Measurements from ENCODE around the gene CEP41. TPM values are rescaled to one million over a fixed set of nuclear protein-coding genes. Genes with fewer than 3 reads are reported as not detected.

Gene CEP41
- total and polyA plus RNA-seq, 10 of the 15 experiments (the other 5 are each of a cell fraction or from before 2014, with no cell fraction given), result 11.4 to 43.0 (median 24.7) TPM

DNA sequence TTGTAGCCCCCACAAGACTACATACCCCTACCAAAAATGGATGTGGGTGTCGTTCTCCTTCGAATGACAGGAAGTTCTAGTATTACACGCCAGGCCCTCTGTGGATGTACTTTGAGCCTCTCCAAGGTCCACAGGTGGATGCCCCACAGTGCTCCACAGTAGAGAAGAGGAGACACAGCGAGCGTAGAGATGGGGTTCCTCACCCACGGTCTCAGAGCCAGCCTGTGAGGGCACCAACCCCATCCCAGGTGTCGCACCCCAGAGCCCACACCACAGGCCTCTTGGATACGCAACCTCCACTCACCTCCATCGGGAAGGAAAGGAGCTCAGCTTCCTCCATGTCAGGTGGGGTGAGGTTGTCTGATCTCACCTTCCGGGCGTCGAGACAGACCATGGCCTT lies 93.9 kb downstream of the CEP41 start (continued):
- TF ChIP-seq, protein P1, sequence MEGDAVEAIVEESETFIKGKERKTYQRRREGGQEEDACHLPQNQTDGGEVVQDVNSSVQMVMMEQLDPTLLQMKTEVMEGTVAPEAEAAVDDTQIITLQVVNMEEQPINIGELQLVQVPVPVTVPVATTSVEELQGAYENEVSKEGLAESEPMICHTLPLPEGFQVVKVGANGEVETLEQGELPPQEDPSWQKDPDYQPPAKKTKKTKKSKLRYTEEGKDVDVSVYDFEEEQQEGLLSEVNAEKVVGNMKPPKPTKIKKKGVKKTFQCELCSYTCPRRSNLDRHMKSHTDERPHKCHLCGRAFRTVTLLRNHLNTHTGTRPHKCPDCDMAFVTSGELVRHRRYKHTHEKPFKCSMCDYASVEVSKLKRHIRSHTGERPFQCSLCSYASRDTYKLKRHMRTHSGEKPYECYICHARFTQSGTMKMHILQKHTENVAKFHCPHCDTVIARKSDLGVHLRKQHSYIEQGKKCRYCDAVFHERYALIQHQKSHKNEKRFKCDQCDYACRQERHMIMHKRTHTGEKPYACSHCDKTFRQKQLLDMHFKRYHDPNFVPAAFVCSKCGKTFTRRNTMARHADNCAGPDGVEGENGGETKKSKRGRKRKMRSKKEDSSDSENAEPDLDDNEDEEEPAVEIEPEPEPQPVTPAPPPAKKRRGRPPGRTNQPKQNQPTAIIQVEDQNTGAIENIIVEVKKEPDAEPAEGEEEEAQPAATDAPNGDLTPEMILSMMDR (IDR thresholded peaks at IDR 0.05 in 2 of 3, conservative IDR thresholded peaks at IDR 0.05 in 1 of 3; ENCODE audit: control insufficient read depth in 2 of 3, extremely low read depth in 1 of 3, insufficient read depth in 1 of 3, low read depth in 3 of 3, low read length in 3 of 3), result no peak
- no peak for TF ChIP-seq ZZZ3 (IDR thresholded peaks at IDR 0.05; ENCODE audit: control insufficient read depth, insufficient read length, low read depth)

DNA sequence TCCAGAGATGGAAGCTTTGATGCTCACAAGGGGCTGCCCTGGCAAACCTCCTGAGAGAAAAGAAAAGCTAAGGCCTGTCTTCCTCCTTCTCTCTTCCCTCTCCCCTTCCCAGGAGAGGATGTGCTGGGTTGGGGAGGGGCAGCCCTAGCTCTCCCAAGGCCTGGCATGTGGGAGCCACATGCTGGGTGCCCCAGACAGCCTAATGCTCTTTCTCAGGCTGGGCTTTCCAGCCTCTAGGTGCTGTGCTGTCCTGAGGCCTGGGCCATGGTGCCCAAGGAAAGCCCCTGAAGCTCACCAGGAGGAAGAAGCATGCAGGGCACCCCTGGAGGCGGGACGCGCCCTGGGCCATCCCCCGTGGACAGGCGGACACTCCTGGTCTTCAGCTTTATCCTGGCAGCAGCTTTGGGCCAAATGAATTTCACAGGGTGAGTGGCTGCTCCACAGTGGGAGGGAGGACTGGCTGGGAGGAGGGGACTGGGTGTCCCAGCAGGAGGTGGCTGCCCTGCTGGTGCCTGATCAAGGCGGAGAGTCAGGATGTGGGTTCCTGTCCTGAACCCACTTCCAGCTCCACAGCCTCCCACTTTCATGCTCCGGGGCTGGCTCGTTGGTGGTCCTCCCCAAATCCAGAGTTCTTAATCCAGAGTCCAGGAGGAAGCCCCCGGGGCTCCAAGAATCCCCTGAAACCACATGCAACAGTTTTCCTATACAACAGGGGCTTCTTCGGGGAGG lies 94.5 kb downstream of the CEP41 start:
- no peak for FAIRE-seq
- no TSS peak for BruUV-seq (replicated peaks)
- no peak overlapping the region for H3K4me2 ChIP-seq (ENCODE audit: control insufficient read depth, insufficient read depth)
- CTCF ChIA-PET, result interaction anchor here (0.9 to 1.0 kb wide), 2 partner anchors 10 to 173 kb away, joined by 3 read pairs; no protein-coding TSS in a partner anchor
- SMC1A ChIA-PET (ENCODE audit: uncharacterized antibody, unreplicated experiment), result interaction anchor here (0.7 kb wide), 1 partner anchor 103 kb away, joined by 3 read pairs; no protein-coding TSS in a partner anchor
- H3K4me1 ChIP-seq (ENCODE audit: control insufficient read depth, insufficient read depth, low read length), result peaks cover 15% of the 10 kb centered on the region
- 65% methylated on average over 10 of the region's 10 CpGs for WGBS (ENCODE audit: insufficient coverage, insufficient replicate concordance, low lambda C conversion rate, missing lambda C conversion rate)
- H3K9ac ChIP-seq (ENCODE audit: control insufficient read depth, insufficient read depth, low read length), result no peak overlapping the region
- no peaks in the 10 kb centered on the region for H4K20me1 ChIP-seq (ENCODE audit: control insufficient read depth, insufficient read depth)
- intact Hi-C loops (cut with micrococcal nuclease; ENCODE audit: unreplicated experiment) (no loop called here), in situ Hi-C loops (cut with MboI) (no loop called here)
- ATAC-seq, result peak; percentile 47
- DNase-seq (ENCODE audit: low read depth, low spot score), result no peak
- H3K4me3 ChIP-seq, result no peak overlapping the region
- no peak overlapping the region for H2AFZ ChIP-seq (ENCODE audit: control insufficient read depth, low read depth, low read length)
- H3K79me2 ChIP-seq (ENCODE audit: control insufficient read depth, insufficient read depth, low read length), result no peaks in the 10 kb centered on the region
- H3K36me3 ChIP-seq (ENCODE audit: control insufficient read depth in 2 of 2, insufficient read depth in 2 of 2, low read length in 1 of 2), result no peaks in the 10 kb centered on the region
- no peak overlapping the region for H3K27ac ChIP-seq (ENCODE audit: control insufficient read depth, insufficient read depth)
- POLR2A ChIA-PET, result no interaction called here
- H3K27me3 ChIP-seq (replicated peaks in 1 of 2; ENCODE audit: control insufficient read depth in 2 of 2, insufficient read depth in 2 of 2, low read length in 1 of 2), result no peaks in the 10 kb centered on the region
- H3K9me3 ChIP-seq (replicated peaks; ENCODE audit: control insufficient read depth, insufficient read depth, low read length), result no peaks in the 10 kb centered on the region
- RAD21 ChIA-PET (ENCODE audit: unreplicated experiment), result no interaction called here
- no peak for TF ChIP-seq BACH1 (IDR thresholded peaks at IDR 0.05; ENCODE audit: borderline replicate concordance)
- no peak for TF ChIP-seq ZNF207 (IDR thresholded peaks at IDR 0.05; ENCODE audit: borderline replicate concordance)
- no peak for TF ChIP-seq TCF7 (IDR thresholded peaks at IDR 0.05; ENCODE audit: borderline replicate concordance)
- TF ChIP-seq JUNB (IDR thresholded peaks at IDR 0.05), result no peak
- TF ChIP-seq NFXL1 (IDR thresholded peaks at IDR 0.05; ENCODE audit: borderline replicate concordance), result no peak
- TF ChIP-seq, protein P2, sequence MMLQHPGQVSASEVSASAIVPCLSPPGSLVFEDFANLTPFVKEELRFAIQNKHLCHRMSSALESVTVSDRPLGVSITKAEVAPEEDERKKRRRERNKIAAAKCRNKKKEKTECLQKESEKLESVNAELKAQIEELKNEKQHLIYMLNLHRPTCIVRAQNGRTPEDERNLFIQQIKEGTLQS (IDR thresholded peaks at IDR 0.05; ENCODE audit: borderline replicate concordance, extremely low read depth, low read depth, low read length), result no peak
- no peak for TF ChIP-seq HDAC6 (IDR thresholded peaks at IDR 0.05; ENCODE audit: unreplicated experiment)
- no peak for TF ChIP-seq POU2F2 (IDR thresholded peaks at IDR 0.05; ENCODE audit: borderline replicate concordance, low read depth, low read length)
- TF ChIP-seq SMAD1 (IDR thresholded peaks at IDR 0.05; ENCODE audit: low read depth, partially characterized antibody), result no peak
- TF ChIP-seq YY1 (IDR thresholded peaks at IDR 0.05; ENCODE audit: low read depth, low read length), result no peak
- TF ChIP-seq, protein P3, sequence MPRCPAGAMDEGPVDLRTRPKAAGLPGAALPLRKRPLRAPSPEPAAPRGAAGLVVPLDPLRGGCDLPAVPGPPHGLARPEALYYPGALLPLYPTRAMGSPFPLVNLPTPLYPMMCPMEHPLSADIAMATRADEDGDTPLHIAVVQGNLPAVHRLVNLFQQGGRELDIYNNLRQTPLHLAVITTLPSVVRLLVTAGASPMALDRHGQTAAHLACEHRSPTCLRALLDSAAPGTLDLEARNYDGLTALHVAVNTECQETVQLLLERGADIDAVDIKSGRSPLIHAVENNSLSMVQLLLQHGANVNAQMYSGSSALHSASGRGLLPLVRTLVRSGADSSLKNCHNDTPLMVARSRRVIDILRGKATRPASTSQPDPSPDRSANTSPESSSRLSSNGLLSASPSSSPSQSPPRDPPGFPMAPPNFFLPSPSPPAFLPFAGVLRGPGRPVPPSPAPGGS (IDR thresholded peaks at IDR 0.05; ENCODE audit: borderline replicate concordance, insufficient read depth, low read depth, low read length, poor library complexity, severe bottlenecking), result no peak
- no peak for TF ChIP-seq RAD21 (IDR thresholded peaks at IDR 0.05; ENCODE audit: insufficient read depth, low read depth, low read length)

Measured in GM12878 (cell line).